PC-9 (cell line): ENCODE results near the gene C9.

Experiments
- EZH2 ChIP-seq: fragments of 200-600 bp; sonication (generic); IDR thresholded peaks from 2 replicates; pipeline ENCODE4 v1.8.0; 2017; ENCODE audit warnings: antibody characterized with exemption, low read depth
- TF ChIP-seq, protein P1 (sequence below): fragments of 200-600 bp; sonication (generic); conservative IDR thresholded peaks from 2 replicates; pipeline ENCODE4 v1.6.1; 2017; ENCODE audit warnings: mixed run types, antibody characterized with exemption, mild to moderate bottlenecking, moderate library complexity

DNA sequence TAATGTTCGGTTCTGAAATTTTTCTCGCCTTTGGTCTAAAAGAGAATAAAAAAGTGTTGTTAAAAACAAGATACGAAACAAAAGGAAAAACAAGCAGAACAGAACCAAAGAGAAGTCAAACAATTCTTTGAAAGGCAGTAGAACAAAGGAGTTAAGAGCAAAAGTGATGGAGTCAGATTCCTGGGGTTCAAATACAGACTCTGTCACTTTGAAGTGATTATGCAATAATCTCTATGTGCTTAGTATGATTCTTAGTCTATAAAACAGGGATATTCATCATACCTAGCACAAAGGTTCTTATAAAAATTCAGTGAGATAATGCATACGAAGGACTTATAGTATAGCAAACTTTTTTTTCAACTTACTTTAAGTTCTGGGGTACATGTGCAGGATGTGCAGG, 48.3 kb downstream of the C9 start:
- TF ChIP-seq, protein P1, sequence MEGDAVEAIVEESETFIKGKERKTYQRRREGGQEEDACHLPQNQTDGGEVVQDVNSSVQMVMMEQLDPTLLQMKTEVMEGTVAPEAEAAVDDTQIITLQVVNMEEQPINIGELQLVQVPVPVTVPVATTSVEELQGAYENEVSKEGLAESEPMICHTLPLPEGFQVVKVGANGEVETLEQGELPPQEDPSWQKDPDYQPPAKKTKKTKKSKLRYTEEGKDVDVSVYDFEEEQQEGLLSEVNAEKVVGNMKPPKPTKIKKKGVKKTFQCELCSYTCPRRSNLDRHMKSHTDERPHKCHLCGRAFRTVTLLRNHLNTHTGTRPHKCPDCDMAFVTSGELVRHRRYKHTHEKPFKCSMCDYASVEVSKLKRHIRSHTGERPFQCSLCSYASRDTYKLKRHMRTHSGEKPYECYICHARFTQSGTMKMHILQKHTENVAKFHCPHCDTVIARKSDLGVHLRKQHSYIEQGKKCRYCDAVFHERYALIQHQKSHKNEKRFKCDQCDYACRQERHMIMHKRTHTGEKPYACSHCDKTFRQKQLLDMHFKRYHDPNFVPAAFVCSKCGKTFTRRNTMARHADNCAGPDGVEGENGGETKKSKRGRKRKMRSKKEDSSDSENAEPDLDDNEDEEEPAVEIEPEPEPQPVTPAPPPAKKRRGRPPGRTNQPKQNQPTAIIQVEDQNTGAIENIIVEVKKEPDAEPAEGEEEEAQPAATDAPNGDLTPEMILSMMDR, result no peak
- TF ChIP-seq EZH2, result no peak
